Measurements from ENCODE around the gene PNO1. TPM values are rescaled to one million over a fixed set of nuclear protein-coding genes. Genes with fewer than 3 reads are reported as not detected.

PNO1 gene
- total and polyA plus RNA-seq, 9 of the 15 experiments (the other 6 are each of a cell fraction or from before 2014, with no cell fraction given), result 11.8 to 81.7 (median 41.1) TPM

DNA sequence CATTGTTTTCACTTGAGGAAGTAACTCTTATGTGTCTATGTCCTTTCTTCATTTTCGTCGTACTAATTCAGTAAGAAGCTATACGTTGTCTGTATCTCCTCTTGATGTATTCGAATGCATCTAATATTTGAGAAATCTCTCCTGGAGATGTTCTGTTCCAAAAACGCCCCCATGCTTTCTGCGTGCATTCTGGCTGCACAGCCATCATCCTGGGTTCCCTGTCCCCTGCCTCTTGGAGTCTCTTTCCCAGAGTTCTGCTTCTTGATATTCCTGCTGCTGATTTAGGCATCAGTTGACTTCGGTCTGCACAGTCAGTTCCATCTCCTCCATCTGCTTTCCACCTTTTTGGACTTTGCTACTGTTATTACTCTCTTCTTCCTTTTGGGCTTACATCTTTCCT is 13.5 kb downstream of the PNO1 start:
- Histone ChIP-seq H3K9ac (ENCODE audit: insufficient read depth in 1 of 2, low read depth in 2 of 2, low read length in 2 of 2) (no peak overlapping the region), H3K27me3 (ENCODE audit: control insufficient read depth in 2 of 2, insufficient read depth in 2 of 2, low read length in 2 of 2) (no peaks in the 10 kb centered on the region), H3K9me1 (ENCODE audit: control insufficient read depth, insufficient read depth, low read length) (no peaks in the 10 kb centered on the region), H3K4me1 (replicated peaks in 1 of 2; ENCODE audit: control insufficient read depth in 2 of 2, insufficient read depth in 2 of 2, low read length in 2 of 2) (no peaks in the 10 kb centered on the region), H3K9me3 (replicated peaks; ENCODE audit: control insufficient read depth, insufficient read depth, low read depth, low read length) (no peaks in the 10 kb centered on the region), H3K4me2 (ENCODE audit: insufficient read depth, low read length) (no peak overlapping the region), H3K79me2 (ENCODE audit: control insufficient read depth, insufficient read depth, low read length) (peaks cover 17% of the 10 kb centered on the region; the same call in 1 of the 3 replicates), H4K20me1 (replicated peaks; ENCODE audit: control insufficient read depth, insufficient read depth, low read length) (no peaks in the 10 kb centered on the region), H2AFZ (ENCODE audit: low read depth, low read length) (no peak overlapping the region), H3K27ac (ENCODE audit: extremely low read depth, low read depth, low read length) (no peak overlapping the region), H3K36me3 (ENCODE audit: control insufficient read depth, insufficient read depth, low read length) (peaks cover 92% of the 10 kb centered on the region), H3K4me3 (no peak overlapping the region)
- FAIRE-seq (no peak), ATAC-seq (no peak), DNase-seq (ENCODE audit: extremely low read depth in 1 of 4, low spot score in 3 of 4) (no peak)
- ChIA-PET CTCF (ENCODE audit: low intra/inter-chr PET ratio) (no interaction called here), POLR2A (interaction anchor here (1.8 to 1.9 kb wide), 2 partner anchors 9 to 14 kb away, joined by 6 read pairs; partner anchors contain the start of gene PNO1)
- BruUV-seq (replicated peaks), result no TSS peak
- no peak for TF ChIP-seq ARID3B (CRISPR knock-in tag; IDR thresholded peaks at IDR 0.05; ENCODE audit: borderline replicate concordance)
- TF ChIP-seq MLX (CRISPR knock-in tag; conservative IDR thresholded peaks at IDR 0.05), result no peak
- TF ChIP-seq ZNF3 (CRISPR knock-in tag; IDR thresholded peaks at IDR 0.05), result no peak
- no peak for TF ChIP-seq RBM22 (IDR thresholded peaks at IDR 0.05; ENCODE audit: low read depth, low read length, poor library complexity, severe bottlenecking)
- TF ChIP-seq SREBF1 (IDR thresholded peaks at IDR 0.05; ENCODE audit: borderline replicate concordance, low read depth, low read length), result no peak
- no peak for TF ChIP-seq KLF13 (tag; IDR thresholded peaks at IDR 0.05; ENCODE audit: borderline replicate concordance, low read depth)
- no peak for TF ChIP-seq ZNF785 (CRISPR knock-in tag; IDR thresholded peaks at IDR 0.05)
- TF ChIP-seq ZNF699 (CRISPR knock-in tag; IDR thresholded peaks at IDR 0.05; ENCODE audit: insufficient replicate concordance), result no peak
- no peak for TF ChIP-seq ZC3H11A (IDR thresholded peaks at IDR 0.05; ENCODE audit: low read depth, low read length)
- no peak for TF ChIP-seq SRSF1 (IDR thresholded peaks at IDR 0.05; ENCODE audit: low read depth, low read length)
- TF ChIP-seq TGIF2 (CRISPR knock-in tag; IDR thresholded peaks at IDR 0.05), result no peak
- in situ Hi-C loops (cut with MboI) (no loop called here), intact Hi-C loops (cut with micrococcal nuclease) (no loop called here)
- 76% methylated on average over 7 of the region's 7 CpGs for WGBS (ENCODE audit: insufficient coverage, low coverage, missing lambda C conversion rate)
